Breast epithelium (tissue), 3 donors: ENCODE data around the gene SYT3.

Source experiments
- POLR2A ChIP-seq: fragments of 450-650 bp; IDR thresholded peaks from one replicate; pipeline ENCODE4 v1.6.1; 2016; ENCODE audit warnings: antibody characterized with exemption, mild to moderate bottlenecking, moderate library complexity
- TF ChIP-seq, protein P1 (sequence below), 3 donors: fragments of 450-650 bp; IDR thresholded peaks; one replicate each; pipeline ENCODE4 v1.5.1; 2016 to 2017; ENCODE audit warnings: antibody characterized with exemption in 3 of 3, mild to moderate bottlenecking in 3 of 3, moderate library complexity in 3 of 3

- no peak for TF ChIP-seq POLR2A
- TF ChIP-seq, protein P1, sequence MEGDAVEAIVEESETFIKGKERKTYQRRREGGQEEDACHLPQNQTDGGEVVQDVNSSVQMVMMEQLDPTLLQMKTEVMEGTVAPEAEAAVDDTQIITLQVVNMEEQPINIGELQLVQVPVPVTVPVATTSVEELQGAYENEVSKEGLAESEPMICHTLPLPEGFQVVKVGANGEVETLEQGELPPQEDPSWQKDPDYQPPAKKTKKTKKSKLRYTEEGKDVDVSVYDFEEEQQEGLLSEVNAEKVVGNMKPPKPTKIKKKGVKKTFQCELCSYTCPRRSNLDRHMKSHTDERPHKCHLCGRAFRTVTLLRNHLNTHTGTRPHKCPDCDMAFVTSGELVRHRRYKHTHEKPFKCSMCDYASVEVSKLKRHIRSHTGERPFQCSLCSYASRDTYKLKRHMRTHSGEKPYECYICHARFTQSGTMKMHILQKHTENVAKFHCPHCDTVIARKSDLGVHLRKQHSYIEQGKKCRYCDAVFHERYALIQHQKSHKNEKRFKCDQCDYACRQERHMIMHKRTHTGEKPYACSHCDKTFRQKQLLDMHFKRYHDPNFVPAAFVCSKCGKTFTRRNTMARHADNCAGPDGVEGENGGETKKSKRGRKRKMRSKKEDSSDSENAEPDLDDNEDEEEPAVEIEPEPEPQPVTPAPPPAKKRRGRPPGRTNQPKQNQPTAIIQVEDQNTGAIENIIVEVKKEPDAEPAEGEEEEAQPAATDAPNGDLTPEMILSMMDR (IDR thresholded peaks at IDR 0.05): no peak
Measured at GRCh38 chr19:50573741-50574461, 65.8 kb downstream of the SYT3 start.
